Measurements from ENCODE around the gene TXNRD3. TPM values are rescaled to one million over a fixed set of nuclear protein-coding genes. Genes with fewer than 3 reads are reported as not detected.

Gene TXNRD3
- total and polyA plus RNA-seq, 2 of the 4 experiments (the other 2 are of a cell fraction) = 3.9 to 8.4 TPM

DNA sequence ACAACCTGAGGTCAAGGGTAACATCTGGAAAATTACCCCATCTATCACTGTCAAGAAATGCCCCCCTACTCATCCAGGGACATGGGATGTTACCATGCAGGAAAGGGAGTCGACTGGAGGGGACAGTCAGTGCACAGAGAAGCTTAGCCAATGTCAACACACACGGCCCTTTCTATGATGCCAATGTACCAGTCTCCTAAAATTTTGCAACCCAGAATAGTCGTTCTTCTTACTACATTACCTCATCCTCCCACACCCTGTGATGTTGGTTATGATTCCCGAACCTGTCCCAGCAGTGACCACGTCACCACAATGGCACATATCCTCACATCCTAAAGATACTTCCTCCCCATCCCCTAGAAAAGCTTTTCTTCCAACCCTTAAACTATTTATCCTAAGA lies 20.1 kb downstream of the TXNRD3 start:
- dilution Hi-C loops (cut with HindIII; ENCODE audit: low sequenced_read_pairs, unreplicated experiment) (no loop called here), in situ Hi-C loops (cut with MboI; ENCODE audit: low sequenced_read_pairs) (no loop called here), intact Hi-C loops (cut with micrococcal nuclease) (no loop called here)
- no peak overlapping the region for H3K23ac ChIP-seq (ENCODE audit: low read depth, low read length)
- no peak overlapping the region for H3K4me3 ChIP-seq (ENCODE audit: insufficient read depth, low read depth, low read length)
- H3K36me3 ChIP-seq (ENCODE audit: control insufficient read depth, insufficient read depth, low read length) = peaks cover 3% of the 10 kb centered on the region; the same call in 1 of the 2 replicates
- no peak overlapping the region for H3K56ac ChIP-seq (ENCODE audit: extremely low read depth, insufficient read depth, low read length)
- no peaks in the 10 kb centered on the region for H3K79me1 ChIP-seq (ENCODE audit: low read depth in 1 of 2, low read length in 2 of 2)
- H4K20me1 ChIP-seq (ENCODE audit: insufficient read depth, low read length) = no peaks in the 10 kb centered on the region
- no peak overlapping the region for H3K18ac ChIP-seq (ENCODE audit: low read depth, low read length)
- DNase-seq = no peak
- POLR2A ChIA-PET (ENCODE audit: unreplicated experiment) = no interaction called here
- no peak overlapping the region for H3K4ac ChIP-seq (ENCODE audit: low read depth, low read length)
- CTCF ChIA-PET = no interaction called here
- WGBS, 2 experiments (ENCODE audit: extremely low coverage in 2 of 2, insufficient read length in 1 of 2) = 87% methylated on average over 3 of the region's 5 CpGs; no CpG with 5 or more reads in 1 of the 2 experiments
- H3K27ac ChIP-seq (ENCODE audit: insufficient read depth, low read length) = no peak overlapping the region
- H2BK120ac ChIP-seq (ENCODE audit: low read depth, low read length) = no peak overlapping the region
- ATAC-seq (ENCODE audit: low read depth) = no peak
- no peak overlapping the region for H4K91ac ChIP-seq (ENCODE audit: insufficient read depth, low read depth, low read length)
- no peak overlapping the region for H3K9ac ChIP-seq (ENCODE audit: low read depth, low read length)
- H3K9me1 ChIP-seq (ENCODE audit: insufficient read depth, low read length) = no peaks in the 10 kb centered on the region
- no peak overlapping the region for H2BK20ac ChIP-seq (ENCODE audit: low read depth, low read length)
- H2BK15ac ChIP-seq (ENCODE audit: low read depth, low read length) = no peak overlapping the region
- H2BK5ac ChIP-seq (ENCODE audit: low read depth, low read length, poor library complexity, severe bottlenecking) = no peak overlapping the region
- no peak overlapping the region for H2AFZ ChIP-seq (replicated peaks; ENCODE audit: low read length, poor library complexity)
- TF ChIP-seq MAZ (IDR thresholded peaks at IDR 0.05; ENCODE audit: borderline replicate concordance, low read depth, low read length) (no peak), MAFK (IDR thresholded peaks at IDR 0.05; ENCODE audit: low read depth, low read length) (no peak), BHLHE40 (IDR thresholded peaks at IDR 0.05; ENCODE audit: low read depth, low read length) (no peak), CTCF (conservative IDR thresholded peaks at IDR 0.05; ENCODE audit: low read depth, low read length) (no peak), NFE2L2 (IDR thresholded peaks at IDR 0.05; ENCODE audit: low read depth, low read length) (no peak), CEBPB (IDR thresholded peaks at IDR 0.05; ENCODE audit: low read depth, low read length) (no peak), SMC3 (IDR thresholded peaks at IDR 0.05; ENCODE audit: low read depth, low read length) (no peak), FOS (IDR thresholded peaks at IDR 0.05; ENCODE audit: low read depth, low read length) (no peak), RAD21 (IDR thresholded peaks at IDR 0.05; ENCODE audit: low read length) (no peak), RCOR1 (IDR thresholded peaks at IDR 0.05; ENCODE audit: insufficient replicate concordance, low read length) (no peak), MXI1 (IDR thresholded peaks at IDR 0.05; ENCODE audit: borderline replicate concordance, low read depth, low read length) (no peak)
- TF ChIP-seq, protein P1, sequence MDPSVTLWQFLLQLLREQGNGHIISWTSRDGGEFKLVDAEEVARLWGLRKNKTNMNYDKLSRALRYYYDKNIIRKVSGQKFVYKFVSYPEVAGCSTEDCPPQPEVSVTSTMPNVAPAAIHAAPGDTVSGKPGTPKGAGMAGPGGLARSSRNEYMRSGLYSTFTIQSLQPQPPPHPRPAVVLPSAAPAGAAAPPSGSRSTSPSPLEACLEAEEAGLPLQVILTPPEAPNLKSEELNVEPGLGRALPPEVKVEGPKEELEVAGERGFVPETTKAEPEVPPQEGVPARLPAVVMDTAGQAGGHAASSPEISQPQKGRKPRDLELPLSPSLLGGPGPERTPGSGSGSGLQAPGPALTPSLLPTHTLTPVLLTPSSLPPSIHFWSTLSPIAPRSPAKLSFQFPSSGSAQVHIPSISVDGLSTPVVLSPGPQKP (IDR thresholded peaks at IDR 0.05; ENCODE audit: borderline replicate concordance, low read depth, low read length) = no peak
- TF ChIP-seq, protein P2, sequence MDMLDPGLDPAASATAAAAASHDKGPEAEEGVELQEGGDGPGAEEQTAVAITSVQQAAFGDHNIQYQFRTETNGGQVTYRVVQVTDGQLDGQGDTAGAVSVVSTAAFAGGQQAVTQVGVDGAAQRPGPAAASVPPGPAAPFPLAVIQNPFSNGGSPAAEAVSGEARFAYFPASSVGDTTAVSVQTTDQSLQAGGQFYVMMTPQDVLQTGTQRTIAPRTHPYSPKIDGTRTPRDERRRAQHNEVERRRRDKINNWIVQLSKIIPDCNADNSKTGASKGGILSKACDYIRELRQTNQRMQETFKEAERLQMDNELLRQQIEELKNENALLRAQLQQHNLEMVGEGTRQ (IDR thresholded peaks at IDR 0.05; ENCODE audit: low read depth, low read length) = no peak
- H3K9me3 ChIP-seq (ENCODE audit: control insufficient read depth, insufficient read depth, low read length) = no peaks in the 10 kb centered on the region
- H3K14ac ChIP-seq (replicated peaks; ENCODE audit: low read depth, low read length) = no peak overlapping the region
- H3K27me3 ChIP-seq (ENCODE audit: control insufficient read depth, insufficient read depth, low read length) = no peaks in the 10 kb centered on the region
- H4K5ac ChIP-seq (ENCODE audit: low read depth, low read length) = no peak overlapping the region
- no TSS peak for BruUV-seq (replicated peaks)
- no peak overlapping the region for H2AK9ac ChIP-seq (replicated peaks; ENCODE audit: low read depth, low read length, poor library complexity)
- no peak overlapping the region for H3K4me2 ChIP-seq (ENCODE audit: low read depth, low read length)
- H3K4me1 ChIP-seq (ENCODE audit: control insufficient read depth, insufficient read depth, low read length) = no peaks in the 10 kb centered on the region
- no peak overlapping the region for H4K8ac ChIP-seq (ENCODE audit: low read depth in 2 of 2, low read length in 2 of 2)
- no peak overlapping the region for H2AK5ac ChIP-seq (ENCODE audit: low read depth, low read length)
